AG10803 (cell line): Measurements from ENCODE around the gene SLX4IP.
A peak's percentile ranks its signal among the peaks of the same experiment; 100 is the strongest.

ENCODE experiments used
- DNase-seq: peaks from one replicate; pipeline ENCODE4 v3.0.0; 2010; ENCODE audit warnings: low read depth
- H3K4me3 ChIP-seq: 2 replicates; pipeline ENCODE4 v1.5.1; 2011; ENCODE audit warnings: mild to moderate bottlenecking, low read length, control low read depth
- TF ChIP-seq, protein P1 (sequence below): conservative IDR thresholded peaks from 2 replicates; pipeline ENCODE4 v1.5.1; 2011; ENCODE audit warnings: mild to moderate bottlenecking, low read length, control low read depth, inconsistent platforms

The SLX4IP gene

GRCh38 chr20:10655720-10656669 is 220.9 kb downstream of the SLX4IP start:
- DNase-seq = no peak
- H3K4me3 ChIP-seq = no peak overlapping the region
- TF ChIP-seq, protein P1, sequence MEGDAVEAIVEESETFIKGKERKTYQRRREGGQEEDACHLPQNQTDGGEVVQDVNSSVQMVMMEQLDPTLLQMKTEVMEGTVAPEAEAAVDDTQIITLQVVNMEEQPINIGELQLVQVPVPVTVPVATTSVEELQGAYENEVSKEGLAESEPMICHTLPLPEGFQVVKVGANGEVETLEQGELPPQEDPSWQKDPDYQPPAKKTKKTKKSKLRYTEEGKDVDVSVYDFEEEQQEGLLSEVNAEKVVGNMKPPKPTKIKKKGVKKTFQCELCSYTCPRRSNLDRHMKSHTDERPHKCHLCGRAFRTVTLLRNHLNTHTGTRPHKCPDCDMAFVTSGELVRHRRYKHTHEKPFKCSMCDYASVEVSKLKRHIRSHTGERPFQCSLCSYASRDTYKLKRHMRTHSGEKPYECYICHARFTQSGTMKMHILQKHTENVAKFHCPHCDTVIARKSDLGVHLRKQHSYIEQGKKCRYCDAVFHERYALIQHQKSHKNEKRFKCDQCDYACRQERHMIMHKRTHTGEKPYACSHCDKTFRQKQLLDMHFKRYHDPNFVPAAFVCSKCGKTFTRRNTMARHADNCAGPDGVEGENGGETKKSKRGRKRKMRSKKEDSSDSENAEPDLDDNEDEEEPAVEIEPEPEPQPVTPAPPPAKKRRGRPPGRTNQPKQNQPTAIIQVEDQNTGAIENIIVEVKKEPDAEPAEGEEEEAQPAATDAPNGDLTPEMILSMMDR = no peak

DNA sequence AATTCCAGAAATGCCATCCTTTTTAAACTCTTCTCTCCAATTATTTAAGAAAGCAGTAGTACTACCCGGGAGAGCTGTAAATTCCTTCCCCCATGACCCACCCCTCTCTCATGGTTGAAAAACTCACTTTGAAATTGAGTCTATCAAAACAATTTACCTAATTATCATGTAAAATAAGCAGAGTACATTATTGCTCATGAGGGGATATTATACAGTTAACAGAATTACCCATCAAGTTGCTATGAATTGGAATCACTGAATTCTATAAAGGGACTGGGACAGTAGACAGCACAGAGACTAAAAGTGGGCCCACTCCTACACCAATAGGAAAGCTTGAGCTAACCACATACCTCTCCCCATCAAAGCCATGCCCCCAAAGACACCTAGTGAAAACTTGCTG is 222.3 kb downstream of the SLX4IP start:
- TF ChIP-seq, protein P1 = no peak
- H3K4me3 ChIP-seq = no peak overlapping the region
- DNase-seq = no peak

DNA sequence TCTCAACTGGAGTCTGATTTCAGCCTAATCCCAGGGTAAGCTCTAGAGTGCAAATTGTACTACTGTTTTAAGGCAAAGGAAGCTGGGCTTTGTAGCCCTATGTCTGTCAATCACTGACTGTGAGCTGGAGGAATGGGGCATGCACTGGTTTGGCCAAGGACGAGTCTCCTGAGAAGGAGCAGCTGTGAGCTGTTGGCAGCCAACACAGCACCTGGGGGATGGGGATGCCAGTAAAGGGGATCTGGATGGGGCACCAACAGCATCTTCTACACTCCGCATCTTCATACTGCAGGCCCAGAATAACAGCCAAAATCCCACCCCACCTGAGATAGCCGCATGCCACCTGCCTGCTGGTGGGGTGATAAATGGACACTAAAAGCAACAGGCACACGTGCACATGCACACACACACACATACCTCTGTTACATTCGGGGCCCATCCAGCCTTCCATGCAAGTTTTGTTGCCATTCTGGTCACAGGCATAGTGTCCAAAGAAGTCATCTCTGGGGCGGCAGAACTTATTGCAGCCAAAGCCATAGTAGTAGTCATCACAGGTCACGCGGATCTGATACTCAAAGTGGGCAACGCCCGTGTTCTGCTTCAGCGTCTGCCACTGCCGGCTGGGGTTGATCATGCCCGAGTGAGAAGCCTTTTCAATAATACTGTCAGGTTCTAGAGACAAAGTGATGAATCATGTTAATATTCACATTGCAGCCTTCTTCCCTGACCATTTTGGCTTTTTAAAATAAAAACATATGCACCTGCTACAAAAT is 223.1 kb downstream of the SLX4IP start:
- TF ChIP-seq, protein P1 = no peak
- no peak overlapping the region for H3K4me3 ChIP-seq
- no peak for DNase-seq

- TF ChIP-seq, protein P1 = no peak
- no peak for DNase-seq
- H3K4me3 ChIP-seq = no peak overlapping the region
Observed at GRCh38 chr20:10658876-10659632, 223.9 kb downstream of the SLX4IP start.

DNA sequence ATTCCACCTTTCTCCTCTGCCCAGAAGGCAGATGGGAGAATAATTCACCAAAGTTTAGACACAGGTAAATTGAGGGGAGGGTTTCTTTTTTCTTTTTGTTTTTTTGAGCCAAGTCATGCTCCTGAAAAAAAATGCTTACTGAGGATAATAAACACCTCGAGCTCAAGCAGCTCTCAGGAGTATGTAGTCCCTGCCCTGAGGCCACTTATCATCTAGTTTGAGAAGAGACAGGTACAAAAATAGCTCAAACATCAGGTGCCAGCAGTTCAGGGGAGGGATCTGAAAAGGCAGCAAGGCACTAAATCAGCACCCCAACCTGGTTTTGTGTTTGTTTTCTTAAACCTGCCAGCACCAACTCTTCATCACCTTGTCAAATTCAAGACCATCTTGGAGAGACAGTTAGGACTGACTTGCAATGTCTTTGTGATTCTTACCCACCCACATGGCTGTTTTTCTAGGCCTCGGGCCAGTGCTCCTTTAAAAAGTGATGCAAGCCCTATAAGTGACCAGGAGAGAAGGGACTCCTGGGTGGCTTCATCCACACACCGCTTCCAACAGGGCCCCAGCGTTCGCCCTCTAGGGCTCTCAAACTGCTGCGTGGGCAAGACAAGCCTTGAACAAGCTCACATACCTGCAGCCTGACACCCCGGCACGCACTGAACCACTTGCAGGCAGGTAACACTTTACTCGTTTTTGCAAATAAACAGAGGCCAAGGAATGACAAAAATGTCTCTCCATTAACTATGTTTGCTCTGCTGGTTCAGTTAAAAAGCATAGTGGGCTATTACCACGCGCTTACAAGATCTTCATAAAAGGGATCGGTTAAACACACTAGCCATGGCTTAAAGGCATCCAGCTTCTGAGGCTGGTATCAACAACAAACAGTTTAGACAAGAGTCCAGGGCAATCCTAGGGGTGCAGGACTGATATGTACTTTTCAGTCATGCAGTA is 224.8 kb downstream of the SLX4IP start:
- DNase-seq = no peak
- no peak overlapping the region for H3K4me3 ChIP-seq
- TF ChIP-seq, protein P1 = no peak

GRCh38 chr20:10660661-10661060 is 225.6 kb downstream of the SLX4IP start:
- peak; percentile 17 for DNase-seq
- TF ChIP-seq, protein P1 = no peak
- no peak overlapping the region for H3K4me3 ChIP-seq
